Measurements from ENCODE around the gene FGF11. TPM values are rescaled to one million over a fixed set of nuclear protein-coding genes. Genes with fewer than 3 reads are reported as not detected.

The FGF11 gene
- total RNA-seq, 1 donor from 2014 or later, result 3.4 TPM

- DNase-seq, result no peak
Observed at GRCh38 chr17:7431231-7431630, 8.1 kb upstream of the FGF11 start.

DNA sequence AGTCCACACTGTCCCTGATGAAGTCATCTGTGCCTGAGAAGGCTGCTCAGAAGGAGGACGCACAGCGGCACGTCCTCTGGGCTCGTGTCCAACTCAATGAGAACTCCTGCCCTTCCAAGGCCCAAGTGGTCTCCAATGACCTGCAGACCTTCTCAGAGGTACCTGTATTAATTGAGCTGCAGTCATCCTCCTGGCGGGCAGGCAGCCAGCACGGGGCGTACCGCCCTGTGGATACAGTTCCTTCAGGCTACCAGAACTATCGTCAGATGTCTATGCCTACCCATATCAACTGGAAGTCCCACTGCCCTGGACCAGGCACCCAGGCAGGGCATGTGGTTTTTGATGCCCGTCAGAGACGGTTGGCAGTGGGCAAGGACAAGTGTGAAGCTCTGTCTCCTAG, 7.0 kb upstream of the FGF11 start:
- no peak for DNase-seq

DNA sequence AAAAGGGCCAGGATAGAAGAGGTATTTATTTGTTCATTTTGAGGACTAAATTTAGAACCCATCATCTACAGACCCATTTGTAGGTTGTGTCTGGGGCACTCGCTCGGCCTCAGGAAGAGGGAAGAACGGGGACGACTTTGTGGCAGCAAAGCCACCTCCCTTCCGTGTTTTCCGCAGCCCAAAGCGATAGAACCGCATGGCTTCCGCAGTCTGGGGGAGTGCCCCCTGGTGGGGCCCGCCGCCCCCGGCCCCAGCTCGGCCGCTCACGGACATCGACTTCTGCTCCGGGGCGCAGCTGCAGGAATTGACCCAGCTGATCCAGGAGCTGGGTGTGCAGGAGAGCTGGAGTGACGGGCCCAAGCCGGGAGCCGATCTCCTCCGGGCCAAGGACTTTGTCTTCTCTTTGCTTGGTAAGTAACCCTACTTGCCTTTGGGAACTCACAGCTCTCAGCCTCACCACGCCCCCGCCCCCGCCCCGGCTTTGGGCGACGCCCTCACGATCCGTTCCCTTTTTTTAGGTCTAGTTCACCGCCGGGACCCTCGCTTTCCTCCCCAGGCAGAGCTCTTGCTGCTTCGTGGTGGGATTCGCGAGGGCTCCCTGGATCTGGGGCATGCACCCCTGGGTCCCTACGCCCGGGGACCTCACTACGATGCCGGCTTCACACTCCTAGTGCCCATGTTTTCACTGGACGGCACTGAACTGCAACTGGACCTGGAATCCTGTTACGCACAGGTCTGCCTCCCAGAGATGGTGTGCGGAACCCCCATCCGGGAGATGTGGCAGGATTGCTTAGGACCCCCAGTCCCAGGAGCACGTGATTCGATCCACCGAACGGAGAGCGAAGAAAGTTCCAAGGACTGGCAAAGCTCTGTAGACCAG, 3.4 kb upstream of the FGF11 start:
- no peak for DNase-seq

- no peak for DNase-seq
Observed at GRCh38 chr17:7436556-7437368, 2.5 kb upstream of the FGF11 start.

GRCh38 chr17:7437369-7437863, 1.9 kb upstream of the FGF11 start:
- no peak for DNase-seq

DNA sequence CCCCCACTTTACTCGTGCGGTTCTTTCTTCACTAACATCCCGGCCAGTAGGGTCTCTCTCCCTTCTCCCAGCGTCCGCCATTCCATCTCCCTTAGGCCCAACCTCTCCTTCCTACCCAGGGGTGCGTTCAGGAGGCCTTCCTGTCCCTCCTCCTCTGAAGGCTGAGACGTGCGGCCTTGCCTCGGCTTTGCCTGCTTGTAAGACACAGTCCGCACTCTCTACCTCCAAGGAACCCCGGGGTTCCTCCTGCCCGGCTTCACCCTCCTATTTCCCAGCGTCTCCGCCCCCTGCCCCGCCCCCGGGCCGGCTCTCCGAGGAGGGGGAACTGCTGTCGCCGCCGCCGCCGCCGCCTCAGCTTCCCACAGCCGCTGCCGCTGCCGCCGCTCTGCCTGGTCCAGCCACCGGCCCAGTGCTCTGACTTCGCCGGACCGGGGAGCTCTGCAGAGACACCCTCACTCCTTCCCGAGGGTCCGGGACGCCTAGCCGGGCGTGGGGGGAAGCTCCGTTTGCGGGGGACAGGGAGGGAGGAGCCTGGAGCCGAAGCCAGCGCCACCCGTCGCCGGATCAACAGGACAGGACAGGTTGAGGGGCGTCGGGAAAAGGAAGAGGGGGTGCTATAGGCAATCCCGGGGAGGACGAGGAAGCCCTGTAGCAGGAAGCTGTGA, 1.2 kb upstream of the FGF11 start:
- DNase-seq, result no peak

GRCh38 chr17:7438656-7439460, 454 bp upstream of the FGF11 start:
- no peak for DNase-seq

GRCh38 chr17:7440113-7440833, 961 bp downstream of the FGF11 start:
- no peak for DNase-seq

GRCh38 chr17:7440834-7441195, 1.5 kb downstream of the FGF11 start:
- no peak for DNase-seq

GRCh38 chr17:7441266-7441665, 2.0 kb downstream of the FGF11 start:
- DNase-seq, result no peak

GRCh38 chr17:7442142-7442541, 2.8 kb downstream of the FGF11 start:
- no peak for DNase-seq

- no peak for DNase-seq
Observed at GRCh38 chr17:7443499-7444485, 4.5 kb downstream of the FGF11 start.

- DNase-seq, result no peak
Observed at GRCh38 chr17:7444682-7445618, 5.6 kb downstream of the FGF11 start, which contains the start of gene CHRNB1. CHRNB1 (plus strand) TSS chr17:7445061; CDS start chr17:7445128, 67 bp downstream.

GRCh38 chr17:7445619-7445968, 6.3 kb downstream of the FGF11 start:
- no peak for DNase-seq

GRCh38 chr17:7448461-7448860, 9.1 kb downstream of the FGF11 start:
- no peak for DNase-seq

DNA sequence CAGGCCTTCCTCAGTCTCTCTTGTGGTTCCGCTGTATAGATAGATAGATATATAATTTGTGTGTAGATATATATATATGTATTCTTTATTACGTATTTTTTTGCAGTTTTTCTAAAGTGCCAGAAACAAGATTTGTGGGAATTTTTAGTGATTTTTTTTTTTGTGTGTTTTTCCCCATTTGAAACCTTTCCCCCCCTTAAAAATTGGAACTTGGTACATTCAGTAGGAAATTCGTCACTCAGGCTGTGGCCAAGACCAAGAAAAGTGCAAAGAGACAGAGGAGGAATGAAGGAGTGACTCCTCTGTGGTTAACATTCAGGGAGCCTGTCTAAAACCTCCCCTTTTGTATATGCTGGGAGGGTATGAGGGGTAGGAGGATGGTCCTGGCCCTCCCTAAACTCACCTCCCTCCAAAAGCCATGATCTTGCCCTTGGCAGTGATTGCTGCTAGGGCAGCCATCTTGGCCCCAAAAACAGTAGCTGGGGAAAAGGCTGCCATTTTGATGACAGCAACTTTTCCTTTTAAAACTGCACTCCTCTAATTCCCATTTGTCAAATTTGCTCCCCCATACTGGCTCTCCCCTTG, 20.7 kb downstream of the FGF11 start:
- no peak for DNase-seq

DNA sequence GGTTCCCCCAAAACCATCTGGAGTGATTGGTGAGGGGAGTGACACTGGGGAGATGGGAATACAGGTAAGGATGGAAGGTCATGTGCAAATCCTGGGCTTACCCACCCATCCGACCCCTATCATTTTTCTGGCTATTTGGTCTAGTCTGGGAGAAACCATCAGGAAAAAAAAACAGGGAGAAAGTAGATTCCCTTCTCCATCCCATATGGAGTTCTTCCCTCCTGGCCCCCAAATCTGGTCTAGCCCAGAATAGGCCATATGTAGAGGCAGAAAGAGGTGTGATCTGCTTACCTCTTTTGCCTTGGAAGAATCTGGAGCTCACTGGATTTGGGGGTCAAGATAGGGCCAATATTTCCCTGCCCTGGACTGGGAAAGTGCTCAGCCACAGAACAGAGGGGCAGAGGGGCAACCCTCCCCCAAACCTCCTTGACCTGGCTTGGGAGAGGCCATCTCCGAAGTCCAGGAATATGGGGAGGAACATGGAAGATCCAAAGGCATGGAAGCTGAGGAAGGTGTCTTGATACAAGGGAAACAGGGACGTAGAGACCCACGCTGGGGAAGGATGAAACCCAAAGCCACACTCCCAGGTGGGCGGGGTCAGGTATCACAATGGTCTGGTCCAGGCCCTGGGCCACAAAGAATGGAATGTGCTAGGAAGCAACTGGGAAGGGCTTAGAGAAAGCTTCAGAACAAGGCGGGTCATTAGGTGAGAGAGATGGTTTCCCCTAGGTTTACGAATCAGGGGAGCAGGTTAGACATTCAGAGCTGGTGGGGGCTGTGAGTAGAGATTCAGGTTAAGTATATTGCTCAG, 21.7 kb downstream of the FGF11 start:
- DNase-seq, result no peak
